HepG2 (cell line): ENCODE results near the gene C6orf136. TPM values are rescaled to one million over a fixed set of nuclear protein-coding genes. Genes with fewer than 3 reads are reported as not detected.

Experiments used
- ATF4 ChIP-seq, 2 experiments: fragments of 450-650 bp in 1 of 2; sonication (generic) in 1 of 2; formaldehyde crosslinking; IDR thresholded peaks; 2 replicates each; pipeline versions ENCODE4 v1.5.0 to v1.8.0; 2020 to 2022; ENCODE audit warnings: mild to moderate bottlenecking in 1 of 2, missing genetic modification reagents in 1 of 2
- CERS6 ChIP-seq: sonication (generic); formaldehyde crosslinking; IDR thresholded peaks from 2 replicates; pipeline ENCODE4 v1.5.0; 2020; ENCODE audit warnings: missing genetic modification reagents
- ELF3 ChIP-seq: IDR thresholded peaks from 2 replicates; pipeline ENCODE4 v1.6.1; 2016; ENCODE audit warnings: missing genetic modification reagents, missing compliant biosample characterization
- ESRRA ChIP-seq: sonication (generic); formaldehyde crosslinking; IDR thresholded peaks from 2 replicates; pipeline ENCODE4 v1.5.1; 2020; ENCODE audit warnings: mild to moderate bottlenecking, low read depth, missing genetic modification reagents
- HIC2 ChIP-seq: sonication (generic); formaldehyde crosslinking; IDR thresholded peaks from 2 replicates; pipeline ENCODE4 v1.9.0; 2022; ENCODE audit warnings: low read depth, missing genetic modification reagents
- HIVEP1 ChIP-seq: sonication (generic); formaldehyde crosslinking; IDR thresholded peaks from 2 replicates; pipeline ENCODE4 v1.4.0; 2020; ENCODE audit warnings: mild to moderate bottlenecking, missing genetic modification reagents
- HNRNPL ChIP-seq: fragments of 200-400 bp; formaldehyde crosslinking; IDR thresholded peaks from 2 replicates; pipeline ENCODE4 v1.6.1; 2017; ENCODE audit warnings: mild to moderate bottlenecking, low read depth, low read length
- HOXD1 ChIP-seq: sonication (generic); formaldehyde crosslinking; IDR thresholded peaks from 2 replicates; pipeline ENCODE4 v1.5.0; 2020; ENCODE audit warnings: missing genetic modification reagents
- MXD4 ChIP-seq: IDR thresholded peaks from 2 replicates; pipeline ENCODE4 v1.6.1; 2016; ENCODE audit warnings: mild to moderate bottlenecking, missing biosample characterization, missing genetic modification reagents
- NCOA1 ChIP-seq: sonication (generic); formaldehyde crosslinking; IDR thresholded peaks from 2 replicates; pipeline ENCODE4 v1.9.0; 2021; ENCODE audit warnings: missing genetic modification reagents
- NKX3-1 ChIP-seq: sonication (generic); formaldehyde crosslinking; IDR thresholded peaks from 2 replicates; pipeline ENCODE4 v1.5.0; 2020; ENCODE audit warnings: missing genetic modification reagents
- PLSCR1 ChIP-seq: sonication (generic); formaldehyde crosslinking; IDR thresholded peaks from 2 replicates; pipeline ENCODE4 v1.5.0; 2020; ENCODE audit warnings: missing genetic modification reagents, mild to moderate bottlenecking, borderline replicate concordance
- REL ChIP-seq: sonication (generic); formaldehyde crosslinking; conservative IDR thresholded peaks from 2 replicates; pipeline ENCODE4 v1.8.0; 2022; ENCODE audit warnings: mild to moderate bottlenecking, missing genetic modification reagents, moderate library complexity
- SOX5 ChIP-seq: IDR thresholded peaks from 2 replicates; pipeline ENCODE4 v1.6.1; 2016; ENCODE audit warnings: borderline replicate concordance
- TBP ChIP-seq: sonication (generic); formaldehyde crosslinking; IDR thresholded peaks from 2 replicates; pipeline ENCODE4 v1.5.0; 2020; ENCODE audit warnings: missing genetic modification reagents
- TEF ChIP-seq: sonication (generic); formaldehyde crosslinking; IDR thresholded peaks from 2 replicates; pipeline ENCODE4 v1.5.0; 2020; ENCODE audit warnings: missing genetic modification reagents
- TERF1 ChIP-seq: sonication (generic); formaldehyde crosslinking; IDR thresholded peaks from 2 replicates; pipeline ENCODE4 v1.8.0; 2022; ENCODE audit warnings: mild to moderate bottlenecking, missing genetic modification reagents, moderate library complexity
- TOE1 ChIP-seq: sonication (generic); formaldehyde crosslinking; IDR thresholded peaks from 2 replicates; pipeline ENCODE4 v1.4.0; 2020; ENCODE audit warnings: mild to moderate bottlenecking, missing genetic modification reagents
- XRCC5 ChIP-seq: fragments of 200-400 bp; formaldehyde crosslinking; optimal IDR thresholded peaks from 2 replicates; pipeline ENCODE3; 2017; ENCODE audit warnings: mild to moderate bottlenecking, low read length
- ZKSCAN8 ChIP-seq: IDR thresholded peaks from 2 replicates; pipeline ENCODE4 v1.6.1; 2016; ENCODE audit warnings: borderline replicate concordance, missing genetic modification reagents, missing compliant biosample characterization
- ZNF446 ChIP-seq: sonication (generic); formaldehyde crosslinking; IDR thresholded peaks from 2 replicates; pipeline ENCODE4 v1.5.0; 2020; ENCODE audit warnings: mild to moderate bottlenecking, missing genetic modification reagents
- ZNF557 ChIP-seq: sonication (generic); formaldehyde crosslinking; IDR thresholded peaks from 2 replicates; pipeline ENCODE4 v1.4.0; 2020; ENCODE audit warnings: missing genetic modification reagents
- ZNF564 ChIP-seq: sonication (generic); formaldehyde crosslinking; IDR thresholded peaks from 2 replicates; pipeline ENCODE4 v1.8.1; 2023; ENCODE audit warnings: mild to moderate bottlenecking, missing genetic modification reagents
- ZNF644 ChIP-seq: IDR thresholded peaks from 2 replicates; pipeline ENCODE4 v1.6.1; 2016; ENCODE audit warnings: low read depth
- ZNF776 ChIP-seq: sonication (generic); formaldehyde crosslinking; IDR thresholded peaks from 2 replicates; pipeline ENCODE4 v1.4.0; 2020; ENCODE audit warnings: mild to moderate bottlenecking, missing genetic modification reagents
- polyA plus RNA-seq, 8 experiments: library from polyadenylated mRNA; depleted of rRNA in 3 of 8; stranded (reverse) in 7 of 8; unstranded in 1 of 8; fragments of >200 nt; fragmentation: Illumina TruSeq in 4 of 8; extraction: Trizol in 4 of 8; gene quantifications; 2 replicates each; pipeline versions ENCODE4 v1.2.1 to v1.2.3, GENCODE V29; 2011 to 2016; ENCODE audit warnings: low read depth in 4 of 8, missing spikeins in 1 of 8, mixed read lengths in 1 of 8; ENCODE audit not compliant: insufficient read depth in 1 of 8
- total RNA-seq, 5 experiments: library from RNA; depleted of rRNA; stranded (reverse); fragments of >200 nt; fragmentation: Illumina TruSeq; extraction: Trizol; gene quantifications; 2 replicates each; pipeline ENCODE4 v1.2.3, GENCODE V29; 2016; ENCODE audit warnings: low read depth in 1 of 5

C6orf136 gene
- total and polyA plus RNA-seq, 2 of the 13 experiments (the other 11 are each of a cell fraction or from before 2014, with no cell fraction given) = 12.0 to 26.2 TPM

- no peak for TF ChIP-seq TEF (CRISPR knock-in tag)
- TF ChIP-seq SOX5 (CRISPR knock-in tag) = peak; percentile 12; the same call in 1 of the 2 replicates
- no peak for TF ChIP-seq HNRNPL
- no peak for TF ChIP-seq ZNF644
- TF ChIP-seq ZNF557 (CRISPR knock-in tag) = 0 out of 2 replicates have a peak, but pooled peaks have one; percentile 42
- TF ChIP-seq ZKSCAN8 (CRISPR knock-in tag) = no peak
- no peak for TF ChIP-seq ZNF446 (CRISPR knock-in tag)
- no peak for TF ChIP-seq NCOA1 (CRISPR knock-in tag)
- TF ChIP-seq ZNF776 (CRISPR knock-in tag) = no peak
- no peak for TF ChIP-seq HIC2
- TF ChIP-seq ESRRA (CRISPR knock-in tag) = no peak
- TF ChIP-seq REL = 0 out of 2 replicates have a peak, but pooled peaks have one; percentile 49
- TF ChIP-seq NKX3-1 (CRISPR knock-in tag) = peak; percentile 47; the same call in 1 of the 2 replicates
- no peak for TF ChIP-seq ELF3 (CRISPR knock-in tag)
- TF ChIP-seq HIVEP1 (CRISPR knock-in tag) = 0 out of 2 replicates have a peak, but pooled peaks have one; percentile 61
- TF ChIP-seq HOXD1 (CRISPR knock-in tag) = peak; percentile 33; the same call in 1 of the 2 replicates
- no peak for TF ChIP-seq TOE1 (CRISPR knock-in tag)
- TF ChIP-seq TBP (CRISPR knock-in tag) = no peak
- peak; percentile 59 for TF ChIP-seq XRCC5
- TF ChIP-seq PLSCR1 (CRISPR knock-in tag) = no peak
- TF ChIP-seq ZNF564 (CRISPR knock-in tag) = no peak
- no peak for TF ChIP-seq TERF1
- 0 out of 4 replicates have a peak, but pooled peaks of 1 of the 2 experiments have one; percentile 22 for TF ChIP-seq ATF4 (CRISPR knock-in tag; IDR thresholded peaks at IDR 0.05)
- TF ChIP-seq MXD4 (CRISPR knock-in tag) = peak; percentile 50; the same call in 1 of the 2 replicates
- no peak for TF ChIP-seq CERS6
Observed at GRCh38 chr6:30690403-30691207, 43.7 kb downstream of the C6orf136 start, which contains the start of gene NRM (continued).
